ENCODE data around the gene CHRNE.

DNA sequence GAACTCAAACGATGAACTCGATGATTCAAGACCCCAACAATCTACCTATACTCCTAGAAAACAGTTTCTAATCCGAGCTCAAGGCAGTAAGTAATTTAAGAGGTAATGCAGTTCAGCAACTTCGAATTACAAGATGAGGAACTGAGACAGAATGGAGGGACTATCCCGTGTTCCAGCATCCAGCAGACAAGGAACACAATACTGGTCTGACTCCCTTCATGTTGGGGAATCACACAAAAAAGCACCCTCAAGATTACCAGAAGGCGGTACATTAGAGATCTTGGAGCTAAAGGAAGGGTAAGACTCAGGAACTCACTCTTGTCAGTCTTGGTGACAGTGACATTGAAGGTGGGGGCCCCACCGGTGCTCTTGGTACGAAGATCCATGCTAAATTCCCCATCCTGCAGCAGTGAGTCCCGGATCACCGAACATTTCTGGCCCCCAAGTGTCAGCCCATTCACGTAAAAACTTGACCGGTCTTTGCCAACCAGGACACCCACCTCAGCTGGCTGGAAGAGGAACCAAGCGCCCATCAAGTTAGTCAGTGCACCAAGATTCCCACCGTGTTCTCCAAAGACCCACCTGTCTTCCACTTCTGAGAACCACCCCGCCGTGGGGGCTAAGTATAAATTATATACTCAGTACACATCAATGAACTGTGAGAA, 43.5 kb upstream of the CHRNE start:
- TF ChIP-seq POLR2AphosphoS5 (IDR thresholded peaks at IDR 0.05; ENCODE audit: low read depth, low read length), result peak; percentile 80; the same call in 1 of the 2 replicates
- peak; percentile 37; the same call in 1 of the 2 replicates for TF ChIP-seq TAF1 (IDR thresholded peaks at IDR 0.05; ENCODE audit: borderline replicate concordance, low read depth, low read length)
- peak; percentile 71 for TF ChIP-seq POLR2A (IDR thresholded peaks at IDR 0.05; ENCODE audit: low read depth, low read length)
